Measurements from ENCODE around the gene WLS. TPM values are rescaled to one million over a fixed set of nuclear protein-coding genes. Genes with fewer than 3 reads are reported as not detected.

WLS gene
- total and polyA plus RNA-seq, 4 donors, result 27.3 to 128 (median 71.7) TPM

DNA sequence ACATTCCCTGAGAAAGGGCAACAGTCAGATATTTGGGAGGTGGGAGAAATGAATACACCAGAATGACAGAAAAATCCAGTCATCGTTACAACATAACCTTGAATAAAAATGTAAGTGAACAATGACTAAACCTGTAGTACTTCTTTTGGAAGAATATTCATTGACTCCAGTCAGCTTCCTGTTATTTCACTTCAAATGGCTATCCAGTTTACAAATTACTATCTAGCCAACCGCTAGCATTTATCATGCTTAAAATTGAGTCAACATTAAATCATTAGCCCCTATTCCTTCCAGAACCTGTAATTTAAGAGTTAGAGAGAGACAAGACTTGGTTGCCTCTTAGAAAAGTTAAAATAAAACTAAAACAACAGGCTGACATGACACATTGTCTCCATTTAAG is 33.6 kb downstream of the WLS start:
- no peak overlapping the region for H3K9ac ChIP-seq (ENCODE audit: insufficient read depth in 1 of 2, low read length in 2 of 2)
- peaks cover 0 to 2% (median 1%) of the 10 kb centered on the region in 4 donors for H3K36me3 ChIP-seq (ENCODE audit: control insufficient read depth in 4 of 4, insufficient read depth in 4 of 4, low read length in 4 of 4)
- 71 to 83% methylated on average over 2 of the region's 2 CpGs for WGBS, 2 donors
- TF ChIP-seq, protein P1, sequence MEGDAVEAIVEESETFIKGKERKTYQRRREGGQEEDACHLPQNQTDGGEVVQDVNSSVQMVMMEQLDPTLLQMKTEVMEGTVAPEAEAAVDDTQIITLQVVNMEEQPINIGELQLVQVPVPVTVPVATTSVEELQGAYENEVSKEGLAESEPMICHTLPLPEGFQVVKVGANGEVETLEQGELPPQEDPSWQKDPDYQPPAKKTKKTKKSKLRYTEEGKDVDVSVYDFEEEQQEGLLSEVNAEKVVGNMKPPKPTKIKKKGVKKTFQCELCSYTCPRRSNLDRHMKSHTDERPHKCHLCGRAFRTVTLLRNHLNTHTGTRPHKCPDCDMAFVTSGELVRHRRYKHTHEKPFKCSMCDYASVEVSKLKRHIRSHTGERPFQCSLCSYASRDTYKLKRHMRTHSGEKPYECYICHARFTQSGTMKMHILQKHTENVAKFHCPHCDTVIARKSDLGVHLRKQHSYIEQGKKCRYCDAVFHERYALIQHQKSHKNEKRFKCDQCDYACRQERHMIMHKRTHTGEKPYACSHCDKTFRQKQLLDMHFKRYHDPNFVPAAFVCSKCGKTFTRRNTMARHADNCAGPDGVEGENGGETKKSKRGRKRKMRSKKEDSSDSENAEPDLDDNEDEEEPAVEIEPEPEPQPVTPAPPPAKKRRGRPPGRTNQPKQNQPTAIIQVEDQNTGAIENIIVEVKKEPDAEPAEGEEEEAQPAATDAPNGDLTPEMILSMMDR (IDR thresholded peaks at IDR 0.05; ENCODE audit: control extremely low read depth, extremely low read depth), result no peak
- no peaks in the 10 kb centered on the region for H3K9me3 ChIP-seq (ENCODE audit: control insufficient read depth in 4 of 4, insufficient read depth in 3 of 4, low read length in 3 of 4)
- no peaks in the 10 kb centered on the region for H3K27me3 ChIP-seq (ENCODE audit: control insufficient read depth in 3 of 3, insufficient read depth in 3 of 3, low read length in 2 of 3)
- no peak overlapping the region for H3K4me3 ChIP-seq
- ATAC-seq (ENCODE audit: insufficient read depth, low FRiP score) (no peak), DNase-seq (no peak)
- no peak overlapping the region for H3K27ac ChIP-seq (ENCODE audit: low read depth in 1 of 2, low read length in 1 of 2)
- H3K4me1 ChIP-seq (ENCODE audit: control insufficient read depth in 5 of 5, insufficient read depth in 5 of 5, low read length in 5 of 5), result peaks cover 4 to 32% (median 12%) of the 10 kb centered on the region in 5 donors

DNA sequence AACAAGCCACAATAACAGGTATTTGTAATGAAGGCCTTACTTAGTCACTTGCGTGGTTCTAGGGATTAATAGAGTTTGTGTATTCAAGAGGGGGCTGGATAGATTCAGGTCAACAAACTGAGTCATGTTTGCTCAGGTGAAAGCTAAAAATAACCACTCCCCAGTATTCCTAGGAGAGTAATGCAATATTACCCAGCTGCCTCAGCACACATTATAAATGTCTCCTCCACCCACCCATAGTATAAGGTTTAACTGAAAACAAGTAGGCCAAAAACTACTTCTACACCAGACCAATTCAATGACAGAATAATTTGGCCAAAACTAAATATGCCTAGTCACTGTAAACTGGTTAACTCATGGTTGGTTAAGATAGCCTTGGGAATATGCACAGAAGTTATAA is 34.4 kb downstream of the WLS start:
- TF ChIP-seq, protein P1 (IDR thresholded peaks at IDR 0.05; ENCODE audit: control extremely low read depth, extremely low read depth), result no peak
- Histone ChIP-seq H3K27me3 (ENCODE audit: control insufficient read depth in 3 of 3, insufficient read depth in 3 of 3, low read length in 2 of 3) (no peaks in the 10 kb centered on the region), H3K4me1 (ENCODE audit: control insufficient read depth in 5 of 5, insufficient read depth in 5 of 5, low read length in 5 of 5) (peaks cover 4 to 32% (median 12%) of the 10 kb centered on the region in 5 donors), H3K27ac (ENCODE audit: low read depth in 1 of 2, low read length in 1 of 2) (peak overlapping the region in 1 of 2 donors; percentile 60), H3K4me3 (no peak overlapping the region), H3K36me3 (ENCODE audit: control insufficient read depth in 4 of 4, insufficient read depth in 4 of 4, low read length in 4 of 4) (peaks cover 0 to 5% (median 2%) of the 10 kb centered on the region in 4 donors), H3K9me3 (ENCODE audit: control insufficient read depth in 4 of 4, insufficient read depth in 3 of 4, low read length in 3 of 4) (no peaks in the 10 kb centered on the region), H3K9ac (ENCODE audit: insufficient read depth in 1 of 2, low read length in 2 of 2) (no peak overlapping the region)
- WGBS, 2 donors, result 79 to 88% methylated on average over 1 of the region's 1 CpG
- peak; percentile 74 for ATAC-seq (ENCODE audit: insufficient read depth, low FRiP score)
- DNase-seq, result no peak

DNA sequence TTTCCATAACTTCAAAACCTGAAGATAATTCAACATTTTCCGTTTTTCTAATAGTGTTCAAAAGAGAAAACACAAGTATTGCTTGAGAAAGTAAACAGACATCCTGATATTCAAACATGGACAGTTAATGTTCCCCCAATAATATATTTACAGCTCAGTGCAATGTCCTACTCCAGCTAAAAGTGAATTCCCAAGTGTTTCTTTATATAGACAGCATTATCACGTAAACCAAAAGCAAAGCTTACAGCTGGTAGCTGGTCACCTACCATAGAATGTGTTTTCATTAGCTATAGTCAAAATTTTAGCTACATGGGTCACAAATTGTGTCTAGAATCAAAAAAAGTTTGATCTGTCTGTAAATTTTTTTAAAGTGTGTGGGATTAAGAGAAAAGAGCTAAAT is 34.9 kb downstream of the WLS start:
- H3K27ac ChIP-seq (ENCODE audit: low read depth in 1 of 2, low read length in 1 of 2), result peak overlapping the region in 1 of 2 donors; percentile 60
- no peaks in the 10 kb centered on the region for H3K9me3 ChIP-seq (ENCODE audit: control insufficient read depth in 4 of 4, insufficient read depth in 3 of 4, low read length in 3 of 4)
- no peak overlapping the region for H3K4me3 ChIP-seq
- H3K27me3 ChIP-seq (ENCODE audit: control insufficient read depth in 3 of 3, insufficient read depth in 3 of 3, low read length in 2 of 3), result no peaks in the 10 kb centered on the region
- peaks cover 0 to 5% (median 2%) of the 10 kb centered on the region in 4 donors for H3K36me3 ChIP-seq (ENCODE audit: control insufficient read depth in 4 of 4, insufficient read depth in 4 of 4, low read length in 4 of 4)
- DNase-seq, result no peak
- TF ChIP-seq, protein P1 (IDR thresholded peaks at IDR 0.05; ENCODE audit: control extremely low read depth, extremely low read depth), result no peak
- no peak for ATAC-seq (ENCODE audit: insufficient read depth, low FRiP score)
- 72 to 79% methylated on average over 2 of the region's 2 CpGs for WGBS, 2 donors
- H3K4me1 ChIP-seq (ENCODE audit: control insufficient read depth in 5 of 5, insufficient read depth in 5 of 5, low read length in 5 of 5), result peaks cover 2 to 30% (median 10%) of the 10 kb centered on the region in 5 donors
- H3K9ac ChIP-seq (ENCODE audit: insufficient read depth in 1 of 2, low read length in 2 of 2), result no peak overlapping the region

DNA sequence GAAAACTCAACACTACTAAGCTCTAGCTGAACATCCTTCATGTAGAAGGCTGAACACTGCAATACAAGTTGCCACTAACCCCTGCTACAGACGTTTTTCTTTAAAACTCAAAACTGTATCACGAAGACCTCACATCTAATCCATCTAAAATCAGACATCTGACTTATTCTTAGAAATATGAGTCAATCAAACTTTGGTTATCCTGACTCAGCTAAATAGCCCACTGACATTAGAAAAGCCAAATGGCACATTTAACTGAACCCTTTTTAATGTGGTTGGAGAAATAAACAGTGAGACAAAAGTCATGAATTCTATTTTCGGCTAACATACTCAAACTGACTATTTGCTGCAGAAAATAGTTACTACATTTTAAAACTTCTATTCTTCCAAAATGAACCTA is 35.6 kb downstream of the WLS start:
- no peak for DNase-seq
- Histone ChIP-seq H3K27me3 (ENCODE audit: control insufficient read depth in 3 of 3, insufficient read depth in 3 of 3, low read length in 2 of 3) (no peaks in the 10 kb centered on the region), H3K4me1 (ENCODE audit: control insufficient read depth in 5 of 5, insufficient read depth in 5 of 5, low read length in 5 of 5) (peaks cover 0 to 22% (median 10%) of the 10 kb centered on the region in 5 donors), H3K36me3 (ENCODE audit: control insufficient read depth in 4 of 4, insufficient read depth in 4 of 4, low read length in 4 of 4) (peaks cover 2 to 10% (median 6%) of the 10 kb centered on the region in 4 donors), H3K9me3 (ENCODE audit: control insufficient read depth in 4 of 4, insufficient read depth in 3 of 4, low read length in 3 of 4) (no peaks in the 10 kb centered on the region), H3K9ac (ENCODE audit: insufficient read depth in 1 of 2, low read length in 2 of 2) (no peak overlapping the region), H3K4me3 (no peak overlapping the region), H3K27ac (ENCODE audit: low read depth in 1 of 2, low read length in 1 of 2) (peak overlapping the region in 1 of 2 donors; percentile 45)
- ATAC-seq (ENCODE audit: insufficient read depth, low FRiP score), result no peak
- WGBS, 2 donors, result 70 to 81% methylated on average over 3 of the region's 3 CpGs
- TF ChIP-seq, protein P1 (IDR thresholded peaks at IDR 0.05; ENCODE audit: control extremely low read depth, extremely low read depth), result no peak

Data from lung (tissue), 12 donors.